CD4-positive, alpha-beta T cell (primary cell): ENCODE measurements around the gene CCNQ. TPM values are rescaled to one million over a fixed set of nuclear protein-coding genes. Genes with fewer than 3 reads are reported as not detected.

Experiments
- ATAC-seq: fragments of 200-7000 bp; cut with Tn5 transposase; one replicate; pipeline ENCODE4 v1.10.0; 2022; ENCODE audit warnings: mild to moderate bottlenecking; ENCODE audit not compliant: poor library complexity
- CTCF ChIA-PET: fragments of 350-600 bp; sonication (Branson Sonifier 250); formaldehyde crosslinking; loops from one replicate; lab custom pipeline; 2021; ENCODE audit warnings: antibody characterized with exemption, inconsistent platforms; lab: Charles Lee
- POLR2A ChIA-PET: fragments of 350-600 bp; sonication (Branson Sonifier 250); formaldehyde crosslinking; loops from one replicate; lab custom pipeline; 2021; ENCODE audit warnings: antibody characterized with exemption, inconsistent platforms; lab: Charles Lee
- DNase-seq, 14 experiments: peaks; one replicate each; pipeline ENCODE4 v3.0.0-alpha.2; 2013 to 2020; ENCODE audit warnings: mixed read lengths in 2 of 14
- H3K27ac ChIP-seq, 2 donors: one replicate each; pipeline versions ENCODE4 v1.5.1 to v1.7.0; 2013; ENCODE audit warnings: low read length in 2 of 2, low read depth in 1 of 2, mild to moderate bottlenecking in 1 of 2
- H3K27me3 ChIP-seq, 2 experiments: 1 replicate in 1 of 2; 2 replicates in 1 of 2; pipeline versions ENCODE4 v1.6.1 to v1.7.0; 2013; ENCODE audit warnings: low read length in 2 of 2, control low read depth in 1 of 2, mild to moderate bottlenecking in 1 of 2, moderate library complexity in 1 of 2; ENCODE audit not compliant: insufficient read depth in 2 of 2, control insufficient read depth in 1 of 2
- H3K36me3 ChIP-seq: one replicate; pipeline ENCODE4 v1.6.1; 2013; ENCODE audit warnings: low read length, control low read depth; ENCODE audit not compliant: insufficient read depth
- H3K4me1 ChIP-seq: one replicate; pipeline ENCODE4 v1.6.1; 2013; ENCODE audit warnings: low read length, control low read depth; ENCODE audit not compliant: insufficient read depth
- H3K4me3 ChIP-seq: one replicate; pipeline ENCODE4 v1.5.1; 2013; ENCODE audit warnings: mild to moderate bottlenecking, low read length, moderate library complexity
- H3K9me3 ChIP-seq, 2 experiments: 1 replicate in 1 of 2; 2 replicates in 1 of 2; pipeline versions ENCODE4 v1.6.1 to v1.7.0; 2013; ENCODE audit warnings: low read length in 2 of 2, mild to moderate bottlenecking in 2 of 2, control low read depth in 1 of 2, moderate library complexity in 1 of 2; ENCODE audit not compliant: control insufficient read depth in 1 of 2, insufficient read depth in 1 of 2
- H3K27ac Mint-ChIP-seq: one replicate; pipeline ENCODE4 v1.8.0; 2020; ENCODE audit warnings: mixed read lengths
- H3K27me3 Mint-ChIP-seq: one replicate; pipeline ENCODE4 v1.8.0; 2021; ENCODE audit warnings: mixed read lengths
- H3K36me3 Mint-ChIP-seq: one replicate; pipeline ENCODE4 v1.8.0; 2021; ENCODE audit warnings: low read depth, mixed read lengths
- H3K4me1 Mint-ChIP-seq: one replicate; pipeline ENCODE4 v1.8.0; 2021; ENCODE audit warnings: low read depth, mixed read lengths
- H3K4me3 Mint-ChIP-seq: one replicate; pipeline ENCODE4 v1.8.0; 2020; ENCODE audit warnings: mild to moderate bottlenecking, mixed read lengths
- H3K9me3 Mint-ChIP-seq: one replicate; pipeline ENCODE4 v1.8.0; 2020; ENCODE audit warnings: mixed read lengths
- CTCF ChIP-seq: fragments of 200-600 bp; IDR thresholded peaks from one replicate; pipeline ENCODE4 v1.8.0; 2022; ENCODE audit warnings: antibody characterized with exemption, mild to moderate bottlenecking
- intact Hi-C, 2 experiments: fragments of 100-400 bp; cut with DNase I in 1 of 2; cut with micrococcal nuclease in 1 of 2; formaldehyde crosslinking; loops; one replicate each; pipeline versions ENCODE4 v1.15.1 to v1.9.0; 2023 to 2025; cut with DNase I, micrococcal nuclease
- total RNA-seq, 174 experiments: library from RNA in 2 of 174; stranded (reverse) in 2 of 174; gene quantifications; one replicate each; pipeline ENCODE4 v1.2.3 and lab custom pipeline; 2021 to 2026

CCNQ gene
- total RNA-seq, 2 experiments from 2014 or later = 13.9 to 14.1 TPM

- H3K27me3 ChIP-seq = peaks cover 0 to 2% of the 10 kb centered on the region in 2 experiments
- H3K9me3 ChIP-seq = no peaks in the 10 kb centered on the region
- no peak for TF ChIP-seq CTCF
- no peak overlapping the region for H3K27ac Mint-ChIP-seq
- CTCF ChIA-PET = no interaction called here
- no peak overlapping the region for H3K4me3 Mint-ChIP-seq
- no peak overlapping the region for H3K27ac ChIP-seq
- no peaks in the 10 kb centered on the region for H3K9me3 Mint-ChIP-seq
- POLR2A ChIA-PET = no interaction called here
- H3K4me1 ChIP-seq = no peaks in the 10 kb centered on the region
- ATAC-seq (no peak), DNase-seq (no peak)
- H3K36me3 Mint-ChIP-seq = no peaks in the 10 kb centered on the region
- H3K36me3 ChIP-seq = no peaks in the 10 kb centered on the region
- no peaks in the 10 kb centered on the region for H3K4me1 Mint-ChIP-seq
- no peaks in the 10 kb centered on the region for H3K27me3 Mint-ChIP-seq
- intact Hi-C loops = no loop called here
- H3K4me3 ChIP-seq = no peak overlapping the region
These were observed 49.7 kb downstream of the CCNQ start for GRCh38 chrX:153549231-153549630.

GRCh38 chrX:153547195-153547594 lies 51.7 kb downstream of the CCNQ start:
- H3K27ac Mint-ChIP-seq = no peak overlapping the region
- no peak for ATAC-seq
- Histone ChIP-seq H3K9me3 (no peaks in the 10 kb centered on the region), H3K36me3 (no peaks in the 10 kb centered on the region), H3K27me3 (no peaks in the 10 kb centered on the region), H3K27ac (no peak overlapping the region), H3K4me3 (no peak overlapping the region), H3K4me1 (no peaks in the 10 kb centered on the region)
- intact Hi-C loops = no loop called here
- no peaks in the 10 kb centered on the region for H3K4me1 Mint-ChIP-seq
- no peak for TF ChIP-seq CTCF
- no peaks in the 10 kb centered on the region for H3K27me3 Mint-ChIP-seq
- DNase-seq = no peak
- H3K9me3 Mint-ChIP-seq = no peaks in the 10 kb centered on the region
- H3K36me3 Mint-ChIP-seq = no peaks in the 10 kb centered on the region
- ChIA-PET POLR2A (no interaction called here), CTCF (no interaction called here)
- H3K4me3 Mint-ChIP-seq = no peak overlapping the region

GRCh38 chrX:153546386-153546785 lies 52.6 kb downstream of the CCNQ start:
- no peak overlapping the region for H3K4me3 Mint-ChIP-seq
- no peaks in the 10 kb centered on the region for H3K27me3 Mint-ChIP-seq
- Histone ChIP-seq H3K36me3 (no peaks in the 10 kb centered on the region), H3K27me3 (no peaks in the 10 kb centered on the region), H3K27ac (no peak overlapping the region), H3K4me1 (no peaks in the 10 kb centered on the region), H3K4me3 (no peak overlapping the region), H3K9me3 (no peaks in the 10 kb centered on the region)
- ChIA-PET CTCF (no interaction called here), POLR2A (no interaction called here)
- H3K27ac Mint-ChIP-seq = no peak overlapping the region
- intact Hi-C loops = no loop called here
- no peaks in the 10 kb centered on the region for H3K9me3 Mint-ChIP-seq
- TF ChIP-seq CTCF = no peak
- DNase-seq = no peak
- no peaks in the 10 kb centered on the region for H3K36me3 Mint-ChIP-seq
- no peak for ATAC-seq
- no peaks in the 10 kb centered on the region for H3K4me1 Mint-ChIP-seq
